ENCODE data around the gene ATP1B3.

The ATP1B3 gene

DNA sequence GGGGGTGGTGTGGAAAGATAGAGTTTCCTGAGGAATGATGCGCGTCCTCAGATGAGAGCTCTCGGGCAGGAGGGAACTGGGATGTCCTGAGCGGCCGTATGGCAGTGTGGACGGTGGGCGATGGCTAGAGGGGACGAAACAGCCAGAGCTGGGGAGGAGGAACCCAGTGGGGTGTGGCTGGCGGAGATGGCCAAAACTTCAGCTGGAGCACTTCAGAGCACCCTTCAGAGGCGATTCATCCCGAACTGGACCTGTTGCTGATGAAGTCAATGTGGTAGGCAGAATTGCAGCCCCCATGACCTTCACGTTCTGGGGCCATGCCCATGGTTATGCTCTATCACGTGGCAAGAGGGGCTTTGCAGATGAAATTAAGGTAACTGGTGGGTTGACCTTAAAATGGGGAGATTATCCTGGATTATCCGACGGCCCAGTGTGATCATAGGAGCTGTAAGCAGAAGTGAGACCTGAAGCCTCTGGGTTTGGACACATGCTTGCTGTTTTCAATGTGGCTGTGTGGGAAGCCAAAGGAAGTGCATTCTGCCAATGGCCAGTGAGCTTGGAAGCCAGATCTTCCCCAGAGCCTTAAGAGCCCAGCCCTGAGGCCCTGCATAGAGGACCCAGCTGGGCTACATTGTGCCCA, 52.3 kb downstream of the ATP1B3 start:
- Histone ChIP-seq H3K36me3 (replicated peaks; ENCODE audit: low read depth, low read length) (peaks cover 16% of the 10 kb centered on the region), H4K20me1 (ENCODE audit: insufficient read depth, low read length) (no peaks in the 10 kb centered on the region; the same call in 1 of the 2 replicates), H3K4me1 (ENCODE audit: low read length) (no peaks in the 10 kb centered on the region), H3K27me3 (ENCODE audit: low read depth, low read length) (no peaks in the 10 kb centered on the region), H3K9me3 (ENCODE audit: insufficient read depth, low read length) (no peaks in the 10 kb centered on the region), H3K27ac (ENCODE audit: low read length) (no peak overlapping the region), H3K4me2 (ENCODE audit: low read length) (no peak overlapping the region), H3K9ac (ENCODE audit: low read length) (no peak overlapping the region), H2AFZ (ENCODE audit: low read depth, low read length) (no peak overlapping the region), H3K79me2 (ENCODE audit: low read length) (no peaks in the 10 kb centered on the region), H3K4me3 (ENCODE audit: low read length) (no peak overlapping the region)
- no peak for TF ChIP-seq EZH2phosphoT487 (IDR thresholded peaks at IDR 0.05; ENCODE audit: low read depth)
- no peak for TF ChIP-seq CTCF (IDR thresholded peaks at IDR 0.05; ENCODE audit: low read depth, low read length)

DNA sequence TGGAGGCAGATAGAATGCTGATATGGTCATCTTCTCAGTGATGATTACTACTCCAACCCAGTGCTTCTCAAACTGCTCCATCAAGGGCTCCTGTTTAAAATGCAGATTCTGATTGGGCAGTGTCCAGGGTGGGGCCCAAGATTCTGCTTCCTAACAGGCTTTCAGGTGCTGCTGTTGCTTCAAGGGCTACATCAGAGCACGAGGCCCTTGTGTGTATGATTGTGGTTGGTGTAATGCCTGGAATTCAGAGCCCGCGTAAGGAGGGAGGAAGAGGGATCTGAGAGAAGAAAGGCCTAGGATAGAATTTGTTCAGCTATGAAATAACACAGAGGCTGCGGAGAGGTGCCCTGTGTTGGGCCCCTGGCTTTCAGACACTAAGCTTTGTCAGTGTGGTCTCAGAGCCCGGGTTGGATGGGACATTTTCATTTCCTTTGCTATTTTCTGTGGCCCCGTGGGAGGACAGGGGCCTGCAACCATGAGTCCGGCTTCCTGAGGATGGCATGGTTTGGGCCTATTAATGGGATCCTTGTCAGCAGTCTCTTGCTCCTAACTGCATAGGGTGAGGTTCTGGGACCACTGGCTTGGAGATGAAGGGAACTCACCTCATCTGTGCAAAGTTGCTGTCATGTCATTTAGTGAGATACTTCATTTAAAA, 53.0 kb downstream of the ATP1B3 start:
- Histone ChIP-seq H3K4me1 (ENCODE audit: low read length) (no peaks in the 10 kb centered on the region), H3K4me3 (ENCODE audit: low read length) (no peak overlapping the region), H3K27ac (ENCODE audit: low read length) (no peak overlapping the region), H3K4me2 (ENCODE audit: low read length) (no peak overlapping the region), H3K36me3 (replicated peaks; ENCODE audit: low read depth, low read length) (peaks cover 15% of the 10 kb centered on the region), H3K27me3 (ENCODE audit: low read depth, low read length) (no peaks in the 10 kb centered on the region), H2AFZ (ENCODE audit: low read depth, low read length) (no peak overlapping the region), H3K79me2 (ENCODE audit: low read length) (no peaks in the 10 kb centered on the region), H3K9ac (ENCODE audit: low read length) (no peak overlapping the region), H4K20me1 (ENCODE audit: insufficient read depth, low read length) (no peaks in the 10 kb centered on the region; the same call in 1 of the 2 replicates), H3K9me3 (ENCODE audit: insufficient read depth, low read length) (no peaks in the 10 kb centered on the region)
- TF ChIP-seq CTCF (IDR thresholded peaks at IDR 0.05; ENCODE audit: low read depth, low read length) (no peak), EZH2phosphoT487 (IDR thresholded peaks at IDR 0.05; ENCODE audit: low read depth) (no peak)

DNA sequence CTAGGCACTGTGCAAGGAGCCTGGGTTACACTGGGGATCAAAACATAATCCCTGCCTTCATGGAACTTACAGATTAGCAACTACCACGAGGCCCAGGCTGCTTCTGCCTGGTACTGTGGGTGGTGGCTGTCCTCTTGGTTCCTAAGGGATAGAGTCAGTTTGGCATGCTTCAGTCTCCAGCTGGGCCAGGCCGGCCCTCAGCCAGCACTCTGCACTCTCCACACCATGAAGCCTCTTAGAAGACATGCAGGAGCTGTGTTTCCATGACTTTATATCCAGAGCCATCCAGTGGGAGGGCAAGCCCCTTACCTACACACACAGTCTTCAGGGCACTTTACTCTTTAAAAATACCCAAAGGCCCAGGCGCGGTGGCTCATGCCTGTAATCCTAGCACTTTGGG, 54.4 kb downstream of the ATP1B3 start:
- Histone ChIP-seq H3K79me2 (ENCODE audit: low read length) (no peaks in the 10 kb centered on the region), H3K27me3 (ENCODE audit: low read depth, low read length) (no peaks in the 10 kb centered on the region), H3K9ac (ENCODE audit: low read length) (no peak overlapping the region), H3K4me2 (ENCODE audit: low read length) (no peak overlapping the region), H3K27ac (ENCODE audit: low read length) (no peak overlapping the region), H3K4me3 (ENCODE audit: low read length) (no peak overlapping the region), H3K4me1 (ENCODE audit: low read length) (no peaks in the 10 kb centered on the region), H4K20me1 (ENCODE audit: insufficient read depth, low read length) (no peaks in the 10 kb centered on the region; the same call in 1 of the 2 replicates), H3K9me3 (ENCODE audit: insufficient read depth, low read length) (no peaks in the 10 kb centered on the region), H3K36me3 (replicated peaks; ENCODE audit: low read depth, low read length) (peaks cover 15% of the 10 kb centered on the region), H2AFZ (ENCODE audit: low read depth, low read length) (no peak overlapping the region)
- no peak for TF ChIP-seq EZH2phosphoT487 (IDR thresholded peaks at IDR 0.05; ENCODE audit: low read depth)
- no peak for TF ChIP-seq CTCF (IDR thresholded peaks at IDR 0.05; ENCODE audit: low read depth, low read length)

- Histone ChIP-seq H2AFZ (ENCODE audit: low read depth, low read length) (no peak overlapping the region), H3K4me3 (ENCODE audit: low read length) (no peak overlapping the region), H3K36me3 (replicated peaks; ENCODE audit: low read depth, low read length) (no peaks in the 10 kb centered on the region), H3K9me3 (ENCODE audit: insufficient read depth, low read length) (no peaks in the 10 kb centered on the region), H3K27me3 (ENCODE audit: low read depth, low read length) (no peaks in the 10 kb centered on the region), H3K4me1 (ENCODE audit: low read length) (no peaks in the 10 kb centered on the region), H3K27ac (ENCODE audit: low read length) (no peak overlapping the region), H3K79me2 (ENCODE audit: low read length) (no peaks in the 10 kb centered on the region), H4K20me1 (ENCODE audit: insufficient read depth, low read length) (no peaks in the 10 kb centered on the region; the same call in 1 of the 2 replicates), H3K9ac (ENCODE audit: low read length) (no peak overlapping the region), H3K4me2 (ENCODE audit: low read length) (no peak overlapping the region)
- TF ChIP-seq EZH2phosphoT487 (IDR thresholded peaks at IDR 0.05; ENCODE audit: low read depth) (no peak), CTCF (IDR thresholded peaks at IDR 0.05; ENCODE audit: low read depth, low read length) (no peak)
These were observed 57.2 kb downstream of the ATP1B3 start for GRCh38 chr3:141933421-141934300.

Measured in OCI-LY3 (cell line).